K562 (cell line): ENCODE results near the gene ODR4. TPM values are rescaled to one million over a fixed set of nuclear protein-coding genes. Genes with fewer than 3 reads are reported as not detected.

Experiments
- ATAC-seq: fragments of 200-7000 bp; cut with Tn5 transposase; 3 replicates; pipeline ENCODE4 v1.9.1; 2020; ENCODE audit warnings: moderate library complexity
- BruUV-seq: library from RNA; stranded (reverse); fragments of 400-500 nt; replicated peaks from 2 replicates; lab custom pipeline; 2021; lab: Mats Ljungman, UMichigan
- CTCF ChIA-PET: fragments of 300-600 bp; formaldehyde crosslinking; extraction: SDS; loops from one replicate; lab custom pipeline; 2021; ENCODE audit warnings: low intra/inter-chr PET ratio; lab: Yijun Ruan, JAX
- POLR2A ChIA-PET: fragments of 300-600, 350-650 bp; sonication (Branson Sonifier 250); formaldehyde crosslinking; extraction: SDS; loops from one replicate; lab custom pipeline; 2021; ENCODE audit warnings: antibody characterized with exemption, inconsistent platforms; lab: Yijun Ruan, JAX
- DNase-seq, 4 experiments: peaks; one replicate each; pipeline versions ENCODE4 v3.0.0 to v3.0.0-alpha.2; 2011 to 2018; ENCODE audit warnings: low spot score in 3 of 4, mixed read lengths in 3 of 4; ENCODE audit errors: extremely low read depth in 1 of 4
- FAIRE-seq: peaks from 2 replicates; lab custom pipeline; 2011; peaks lifted over from hg19 to GRCh38; lab: Jason Lieb, UNC
- H2AFZ ChIP-seq: 2 replicates; pipeline ENCODE4 v1.6.0; 2011; ENCODE audit warnings: low read depth, low read length, control low read depth, inconsistent platforms
- H3K27ac ChIP-seq: fragments of 200-600 bp; 3 replicates; pipeline ENCODE4 v1.8.0; 2011; ENCODE audit warnings: low read depth, mild to moderate bottlenecking, control low read depth, inconsistent platforms, low read length, moderate library complexity, mixed read lengths; ENCODE audit errors: extremely low read depth
- H3K27me3 ChIP-seq, 2 experiments: fragments of 300-600 bp in 1 of 2; 2 replicates in 1 of 2; 3 replicates in 1 of 2; pipeline versions ENCODE4 v1.6.0 to v1.8.0; 2011; ENCODE audit warnings: inconsistent platforms in 2 of 2, low read length in 2 of 2, mild to moderate bottlenecking in 1 of 2, mixed read lengths in 1 of 2, moderate library complexity in 1 of 2; ENCODE audit not compliant: control insufficient read depth in 2 of 2, insufficient read depth in 2 of 2
- H3K36me3 ChIP-seq: fragments of 300-600 bp; 3 replicates; pipeline ENCODE4 v1.8.0; 2011; ENCODE audit warnings: mild to moderate bottlenecking, low read length, inconsistent platforms; ENCODE audit not compliant: control insufficient read depth, insufficient read depth
- H3K4me1 ChIP-seq, 2 experiments: fragments of 200-600 bp in 1 of 2; replicated peaks in 1 of 2; 2 replicates in 1 of 2; 3 replicates in 1 of 2; pipeline versions ENCODE4 v1.5.1 to v1.8.0; 2011; ENCODE audit warnings: inconsistent platforms in 2 of 2, low read length in 2 of 2, mild to moderate bottlenecking in 1 of 2, mixed read lengths in 1 of 2, moderate library complexity in 1 of 2; ENCODE audit not compliant: control insufficient read depth in 2 of 2, insufficient read depth in 2 of 2
- H3K4me2 ChIP-seq: 2 replicates; pipeline ENCODE4 v1.6.1; 2011; ENCODE audit warnings: low read length, control low read depth, inconsistent platforms, mixed read lengths; ENCODE audit not compliant: insufficient read depth
- H3K4me3 ChIP-seq: fragments of 200-600 bp; sonication (generic), shearing (Covaris generic); 2 replicates; pipeline ENCODE4 v1.5.1; 2016; ENCODE audit warnings: control low read depth, inconsistent platforms
- H3K79me2 ChIP-seq: fragments of 200-600 bp; 3 replicates; pipeline ENCODE4 v1.8.0; 2011; ENCODE audit warnings: low read length, inconsistent platforms; ENCODE audit not compliant: control insufficient read depth, insufficient read depth
- H3K9ac ChIP-seq, 2 experiments: 2 replicates each; pipeline versions ENCODE4 v1.6.0 to v1.6.1; 2011; ENCODE audit warnings: low read depth in 2 of 2, low read length in 2 of 2, control low read depth in 1 of 2, inconsistent platforms in 1 of 2, mild to moderate bottlenecking in 1 of 2, mixed read lengths in 1 of 2; ENCODE audit not compliant: insufficient read depth in 1 of 2
- H3K9me1 ChIP-seq: one replicate; pipeline ENCODE4 v1.6.0; 2011; ENCODE audit warnings: inconsistent platforms, mild to moderate bottlenecking, low read length, moderate library complexity; ENCODE audit not compliant: control insufficient read depth, insufficient read depth
- H3K9me3 ChIP-seq: replicated peaks from 2 replicates; pipeline ENCODE4 v1.5.1; 2011; ENCODE audit warnings: low read depth, low read length, inconsistent platforms; ENCODE audit not compliant: control insufficient read depth, insufficient read depth
- H4K20me1 ChIP-seq: replicated peaks from 2 replicates; pipeline ENCODE4 v1.6.1; 2011; ENCODE audit warnings: low read length, inconsistent platforms, mixed read lengths; ENCODE audit not compliant: control insufficient read depth, insufficient read depth
- CHD2 ChIP-seq: IDR thresholded peaks from 2 replicates; pipeline ENCODE4 v1.6.1; 2011; ENCODE audit warnings: low read depth, low read length
- CHD7 ChIP-seq: fragments of 200-600 bp; sonication (generic); IDR thresholded peaks from one replicate; pipeline ENCODE4 v1.6.1; 2012; ENCODE audit warnings: mild to moderate bottlenecking, low read depth, low read length, inconsistent platforms
- DDX20 ChIP-seq: fragments of 450-650 bp; IDR thresholded peaks from 2 replicates; pipeline ENCODE4 v1.6.1; 2016; ENCODE audit warnings: missing genetic modification characterization, low read depth, mild to moderate bottlenecking, missing compliant biosample characterization, moderate library complexity
- HSF4 ChIP-seq: fragments of 250-450 bp; sonication (Bioruptor Pico); IDR thresholded peaks from 2 replicates; pipeline ENCODE4 v2.1.2; 2022; ENCODE audit warnings: mild to moderate bottlenecking, moderate library complexity, borderline replicate concordance
- NR4A1 ChIP-seq, 2 experiments: fragments of 250-450 bp in 1 of 2; fragments of 450-650 bp in 1 of 2; sonication (Bioruptor Pico) in 1 of 2; IDR thresholded peaks; 2 replicates each; pipeline versions ENCODE4 v1.4.0 to v1.6.1; 2016 to 2020; ENCODE audit warnings: mild to moderate bottlenecking in 2 of 2, missing compliant biosample characterization in 1 of 2, missing genetic modification characterization in 1 of 2, moderate library complexity in 1 of 2
- RB1 ChIP-seq: fragments of 450-650 bp; IDR thresholded peaks from 2 replicates; pipeline ENCODE4 v1.6.1; 2017; ENCODE audit warnings: low read depth, mild to moderate bottlenecking
- ZNF277 ChIP-seq: fragments of 250-450 bp; sonication (Bioruptor Pico); IDR thresholded peaks from 2 replicates; pipeline ENCODE4 v1.8.0; 2022; ENCODE audit warnings: inconsistent platforms, mild to moderate bottlenecking, moderate library complexity, borderline replicate concordance
- ZNF780A ChIP-seq: fragments of 250-450 bp; sonication (Bioruptor Pico); IDR thresholded peaks from 2 replicates; pipeline ENCODE4 v1.5.0; 2021; ENCODE audit warnings: mild to moderate bottlenecking
- whole genome bisulfite sequencing: fragments of 100-300 bp; shearing (Covaris generic); methylation state at CpG from one replicate; pipeline ENCODE4 v1.1.6; 2016; ENCODE audit warnings: low coverage, mixed read lengths; ENCODE audit not compliant: insufficient coverage; ENCODE audit errors: missing lambda C conversion rate; 5-methylcytosine and 5-hydroxymethylcytosine counted together
- in situ Hi-C: fragments of 300-500 bp; cut with MboI; formaldehyde crosslinking; loops from 4 replicates; pipeline ENCODE4 v1.15.0; 2018; ENCODE audit warnings: inconsistent platforms, mixed read lengths
- intact Hi-C: fragments of 100-400 bp; cut with micrococcal nuclease; formaldehyde crosslinking; loops from 2 replicates; pipeline ENCODE4 v1.14.2; 2022
- polyA plus RNA-seq, 8 experiments: library from polyadenylated mRNA; depleted of rRNA in 4 of 8; stranded (reverse) in 5 of 8; unstranded in 3 of 8; fragments of >200 nt; fragmentation: Nextera tagmentation in 2 of 8; fragmentation: Illumina TruSeq in 1 of 8; extraction: Ambion mirVana in 2 of 8; extraction: Trizol in 1 of 8; gene quantifications; 2 replicates each; pipeline versions ENCODE4 v1.2.1 to v1.2.3, GENCODE V29; 2011 to 2014; ENCODE audit warnings: inconsistent platforms in 1 of 8, missing spikeins in 1 of 8
- total RNA-seq, 7 experiments: library from RNA; depleted of rRNA in 6 of 7; stranded (reverse); fragments of >200 nt in 6 of 7; fragmentation: Illumina TruSeq in 2 of 7; extraction: Trizol in 2 of 7; gene quantifications; 2 replicates each; pipeline versions ENCODE4 v1.2.1 to v1.2.3, GENCODE V29; 2011 to 2021; ENCODE audit warnings: low replicate concordance in 1 of 7

Gene ODR4
- total and polyA plus RNA-seq, 9 of the 15 experiments (the other 6 are each of a cell fraction or from before 2014, with no cell fraction given): 23.1 to 63.9 (median 44.1) TPM

- in situ Hi-C loops: no loop called here
These were observed 59.7 kb downstream of the ODR4 start for GRCh38 chr1:186435336-186435735.

More at GRCh38 chr1:186435336-186435735, 59.7 kb downstream of the ODR4 start:
- H3K79me2 ChIP-seq: no peaks in the 10 kb centered on the region
- no peak overlapping the region for H3K4me3 ChIP-seq
- 0% methylated on average over 1 of the region's 1 CpG for WGBS
- ATAC-seq: no peak
- no peak overlapping the region for H2AFZ ChIP-seq
- H3K27me3 ChIP-seq: no peaks in the 10 kb centered on the region
- no peak overlapping the region for H3K4me2 ChIP-seq
- no peak for DNase-seq
- H3K9me3 ChIP-seq: no peaks in the 10 kb centered on the region
- no peak for FAIRE-seq
- no TSS peak for BruUV-seq
- no peak overlapping the region for H3K27ac ChIP-seq
- TF ChIP-seq DDX20: no peak
- no peak for TF ChIP-seq ZNF277
- no peak for TF ChIP-seq HSF4 (CRISPR knock-in tag)
- no peak for TF ChIP-seq NR4A1 (CRISPR knock-in tag; IDR thresholded peaks at IDR 0.05)
- TF ChIP-seq NR4A1 (tag; IDR thresholded peaks at IDR 0.05): no peak
- TF ChIP-seq RB1: no peak
- no peak for TF ChIP-seq CHD2
- TF ChIP-seq CHD7: no peak
- TF ChIP-seq ZNF780A (CRISPR knock-in tag): no peak
- H4K20me1 ChIP-seq: no peaks in the 10 kb centered on the region
- H3K9me1 ChIP-seq: no peaks in the 10 kb centered on the region
- H3K9ac ChIP-seq: no peak overlapping the region
- no peaks in the 10 kb centered on the region for H3K36me3 ChIP-seq
- ChIA-PET POLR2A (no interaction called here), CTCF (no interaction called here)
- no peaks in the 10 kb centered on the region for H3K4me1 ChIP-seq
- intact Hi-C loops: no loop called here
